HFF-Myc (cell line): ENCODE measurements around the gene HUNK.

Experiments
- DNase-seq: peaks from one replicate; pipeline ENCODE4 v3.0.0-alpha.2; 2011; ENCODE audit warnings: low read depth; ENCODE audit errors: extremely low read depth
- H3K4me3 ChIP-seq: replicated peaks from 2 replicates; pipeline ENCODE4 v1.5.1; 2011; ENCODE audit warnings: low read depth, mild to moderate bottlenecking, control low read depth, low read length
- TF ChIP-seq, protein P1 (sequence below): IDR thresholded peaks from 2 replicates; pipeline ENCODE4 v1.5.1; 2012; ENCODE audit warnings: mild to moderate bottlenecking, low read depth, low read length, control low read depth; ENCODE audit errors: missing control alignments

HUNK gene

DNA sequence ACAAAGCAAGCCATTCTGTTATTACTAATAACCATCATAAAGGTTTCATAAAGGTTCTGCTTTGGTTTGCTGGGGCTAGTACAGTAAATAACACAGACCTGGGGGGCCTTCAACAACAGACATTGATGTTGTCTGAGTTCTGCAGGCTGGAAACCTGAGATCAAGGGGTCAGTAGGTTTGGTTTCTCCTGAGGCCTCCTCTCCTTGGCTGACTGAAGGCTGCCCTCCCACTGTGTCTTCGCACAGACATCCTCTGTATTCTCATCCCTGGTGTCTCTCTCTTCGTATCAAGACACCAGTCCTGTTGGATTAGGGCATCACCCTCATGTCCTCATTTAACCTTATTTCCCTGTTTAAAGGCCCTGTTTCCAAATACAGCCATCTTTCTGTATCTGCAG is 37.3 kb downstream of the HUNK start:
- no peak overlapping the region for H3K4me3 ChIP-seq
- TF ChIP-seq, protein P1, sequence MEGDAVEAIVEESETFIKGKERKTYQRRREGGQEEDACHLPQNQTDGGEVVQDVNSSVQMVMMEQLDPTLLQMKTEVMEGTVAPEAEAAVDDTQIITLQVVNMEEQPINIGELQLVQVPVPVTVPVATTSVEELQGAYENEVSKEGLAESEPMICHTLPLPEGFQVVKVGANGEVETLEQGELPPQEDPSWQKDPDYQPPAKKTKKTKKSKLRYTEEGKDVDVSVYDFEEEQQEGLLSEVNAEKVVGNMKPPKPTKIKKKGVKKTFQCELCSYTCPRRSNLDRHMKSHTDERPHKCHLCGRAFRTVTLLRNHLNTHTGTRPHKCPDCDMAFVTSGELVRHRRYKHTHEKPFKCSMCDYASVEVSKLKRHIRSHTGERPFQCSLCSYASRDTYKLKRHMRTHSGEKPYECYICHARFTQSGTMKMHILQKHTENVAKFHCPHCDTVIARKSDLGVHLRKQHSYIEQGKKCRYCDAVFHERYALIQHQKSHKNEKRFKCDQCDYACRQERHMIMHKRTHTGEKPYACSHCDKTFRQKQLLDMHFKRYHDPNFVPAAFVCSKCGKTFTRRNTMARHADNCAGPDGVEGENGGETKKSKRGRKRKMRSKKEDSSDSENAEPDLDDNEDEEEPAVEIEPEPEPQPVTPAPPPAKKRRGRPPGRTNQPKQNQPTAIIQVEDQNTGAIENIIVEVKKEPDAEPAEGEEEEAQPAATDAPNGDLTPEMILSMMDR = no peak
- no peak for DNase-seq

DNA sequence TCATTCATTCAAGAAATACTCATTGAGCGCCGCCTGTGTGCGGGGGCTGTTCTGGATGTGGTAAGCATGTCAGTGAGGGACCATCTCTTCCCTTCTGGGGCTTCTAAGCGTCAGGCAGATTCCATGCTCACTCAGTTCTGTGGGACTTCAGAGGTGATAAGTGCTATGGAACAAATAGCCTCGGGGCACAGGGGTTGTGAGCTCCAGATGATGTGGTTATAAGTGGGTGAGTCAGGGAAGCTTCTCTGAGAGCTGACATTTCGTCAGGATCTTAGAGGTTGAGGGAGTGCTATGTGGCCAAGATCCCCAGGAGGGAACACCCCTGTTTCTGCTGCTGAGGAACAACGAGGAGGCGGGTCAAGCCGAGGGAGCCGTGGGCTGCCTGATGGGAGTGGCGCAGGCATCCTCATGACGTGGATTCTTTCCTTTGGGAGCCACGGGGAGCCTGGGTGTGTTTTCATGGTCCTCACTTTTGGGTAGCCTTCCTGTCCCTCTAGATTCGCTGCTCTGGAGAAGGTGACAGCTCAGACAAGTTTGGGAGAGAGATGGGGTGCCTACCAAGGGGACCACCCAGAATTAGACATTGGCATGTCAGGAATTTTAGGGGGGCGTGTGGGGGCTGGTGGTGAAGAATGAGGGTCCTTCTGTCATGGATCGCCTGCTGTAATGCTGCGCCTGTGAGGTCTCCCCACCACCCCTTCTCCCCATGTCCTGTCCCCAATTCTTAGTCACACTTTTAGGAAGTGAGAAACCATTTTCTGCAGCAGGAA is 38.5 kb downstream of the HUNK start:
- DNase-seq = peak; percentile 88
- TF ChIP-seq, protein P1 = no peak
- H3K4me3 ChIP-seq = no peak overlapping the region

DNA sequence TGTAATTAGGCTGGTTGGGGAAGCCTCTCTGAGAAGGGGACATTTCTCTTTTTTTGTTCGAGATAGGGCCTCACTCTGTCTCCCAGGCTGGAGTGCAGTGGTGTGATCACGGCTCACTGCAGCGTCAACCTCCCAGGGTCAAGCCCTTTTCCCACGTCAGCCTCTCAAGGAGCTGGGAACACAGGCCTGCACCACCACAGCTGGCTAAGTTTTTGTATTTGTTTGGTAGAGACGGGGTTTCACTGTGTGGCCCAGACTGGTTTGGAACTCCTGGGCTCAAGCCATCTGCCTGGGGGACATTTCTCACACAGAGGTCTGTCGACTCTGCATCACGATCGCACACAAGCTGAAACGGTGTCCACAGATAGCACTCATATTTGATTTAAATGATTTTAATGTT is 39.7 kb downstream of the HUNK start:
- TF ChIP-seq, protein P1 = no peak
- H3K4me3 ChIP-seq = no peak overlapping the region
- no peak for DNase-seq

DNA sequence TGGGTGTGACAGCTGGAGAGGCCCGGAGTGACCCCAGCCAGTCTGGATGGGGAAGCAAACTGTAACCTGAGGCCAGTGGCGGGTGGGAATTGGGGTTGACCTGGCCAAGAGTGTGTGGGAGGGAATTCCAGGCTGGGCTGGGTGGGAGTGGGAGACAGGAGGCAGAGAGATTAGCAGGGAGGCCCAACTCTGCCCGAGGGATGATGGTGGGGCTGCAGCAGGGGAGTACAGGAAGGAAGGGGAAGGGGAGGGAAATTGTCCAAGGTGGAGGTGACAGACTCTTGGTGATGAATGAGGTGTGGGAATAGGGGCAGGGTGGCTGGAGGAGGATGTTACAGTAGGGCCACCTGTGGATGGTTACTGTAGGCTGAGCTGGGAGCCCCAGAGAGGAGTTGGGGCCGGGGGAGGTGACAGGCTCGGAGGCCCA is 40.4 kb downstream of the HUNK start:
- TF ChIP-seq, protein P1 = no peak
- DNase-seq = no peak
- H3K4me3 ChIP-seq = no peak overlapping the region

DNA sequence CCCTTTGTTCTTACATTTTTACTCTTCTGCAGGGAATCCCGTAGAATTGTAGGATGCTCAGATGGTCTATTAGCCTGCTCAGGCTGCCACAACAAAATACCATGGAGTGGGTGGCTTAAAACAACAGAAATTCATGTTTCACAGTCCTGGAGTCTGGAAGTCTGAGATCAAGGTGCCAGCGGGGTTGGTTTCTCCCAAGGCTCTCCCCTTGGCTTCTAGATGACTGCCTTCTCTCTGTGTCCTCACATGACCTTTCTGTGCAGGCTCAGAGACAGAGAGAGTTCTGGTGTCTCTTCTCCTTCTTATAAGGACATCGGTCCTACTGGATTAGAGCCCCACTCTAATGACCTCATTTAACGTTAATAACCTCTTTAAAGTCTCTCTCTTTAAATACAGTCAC is 41.7 kb downstream of the HUNK start:
- no peak overlapping the region for H3K4me3 ChIP-seq
- TF ChIP-seq, protein P1 = no peak
- DNase-seq = no peak

DNA sequence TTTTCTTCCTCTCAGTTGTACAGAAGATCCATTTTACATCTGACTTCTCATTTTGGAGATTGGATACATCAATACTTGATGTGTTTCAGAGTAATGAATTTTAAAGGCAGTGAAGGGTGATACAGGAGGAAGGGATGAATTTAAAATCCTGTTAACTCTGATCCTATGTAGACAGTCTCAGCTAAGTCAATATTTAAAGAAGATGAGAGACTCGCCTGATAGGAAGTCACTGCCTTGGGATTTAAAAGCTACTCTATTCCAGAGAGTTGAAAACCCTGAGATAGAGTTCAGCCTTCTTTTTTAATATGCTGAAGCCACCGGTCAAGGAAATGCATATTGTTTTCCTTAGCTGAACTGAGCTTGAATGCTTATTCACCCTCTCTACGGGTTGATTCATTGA is 42.7 kb downstream of the HUNK start:
- H3K4me3 ChIP-seq = no peak overlapping the region
- TF ChIP-seq, protein P1 = no peak
- DNase-seq = no peak

DNA sequence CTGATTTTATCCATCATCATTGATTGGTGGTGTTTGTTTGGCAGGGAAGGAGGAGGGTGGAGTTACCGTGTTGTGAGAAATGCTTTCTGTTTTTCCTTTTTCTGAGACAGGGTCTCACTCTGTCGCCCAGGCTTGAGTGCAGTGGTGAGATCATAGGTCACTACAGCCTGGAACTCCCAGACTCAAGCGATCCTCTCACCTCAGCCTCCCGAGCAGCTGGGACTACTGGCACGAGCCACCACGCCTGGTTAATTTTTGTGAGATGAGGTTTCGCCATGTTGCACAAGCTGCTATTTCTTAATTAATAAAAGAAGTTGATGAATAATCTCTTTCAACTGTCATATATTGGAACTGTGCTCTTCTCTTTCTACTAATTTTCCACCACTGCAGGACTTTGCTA is 44.3 kb downstream of the HUNK start:
- no peak overlapping the region for H3K4me3 ChIP-seq
- TF ChIP-seq, protein P1 = no peak
- DNase-seq = no peak
